ENCODE data around the gene PRIM1. TPM values are rescaled to one million over a fixed set of nuclear protein-coding genes. Genes with fewer than 3 reads are reported as not detected.
A peak's percentile ranks its signal among the peaks of the same experiment; 100 is the strongest.

PRIM1 gene
- total and polyA plus RNA-seq, 2 of the 13 experiments (the other 11 are each of a cell fraction or from before 2014, with no cell fraction given), result 30.0 to 47.3 TPM

DNA sequence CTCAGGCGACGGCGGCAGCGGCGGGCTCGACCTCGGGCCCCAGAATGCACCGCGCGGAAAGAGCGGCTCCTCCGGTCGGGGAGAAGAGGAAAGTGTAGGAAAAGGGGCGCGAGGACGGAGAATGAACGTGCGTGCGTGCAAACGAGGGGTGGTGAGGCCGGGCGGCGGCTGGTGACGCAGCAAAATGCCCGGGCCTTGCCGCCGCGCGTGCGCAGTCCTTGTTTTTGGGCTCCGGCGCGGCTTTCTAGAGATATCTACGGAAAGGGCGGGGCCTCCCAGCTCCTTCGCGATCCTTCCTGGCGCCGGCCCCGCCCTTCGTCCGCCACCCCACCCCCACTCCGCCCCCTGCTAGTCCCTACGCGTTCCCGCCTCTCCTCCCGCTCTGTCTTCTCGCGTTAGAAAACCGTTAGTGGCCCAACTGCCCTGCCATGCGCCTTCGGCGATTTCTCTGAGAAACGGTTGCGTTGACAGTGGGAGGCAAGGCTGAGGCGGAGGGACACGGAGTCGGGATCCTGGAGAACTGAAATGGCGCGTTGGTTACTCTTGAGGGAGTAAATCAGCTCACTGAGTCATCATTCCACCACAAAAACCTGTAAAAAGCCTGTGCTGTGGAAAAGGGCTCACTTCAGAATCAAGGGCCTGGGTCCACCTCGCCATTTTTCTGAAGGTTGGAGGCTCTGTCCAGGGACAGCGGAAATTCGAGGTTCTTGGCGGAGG, 63.8 kb downstream of the PRIM1 start, which contains the start of gene PTGES3 (continued):
- peak; percentile 79 for TF ChIP-seq ZNF878 (CRISPR knock-in tag; IDR thresholded peaks at IDR 0.05)
- peak; percentile 91 for TF ChIP-seq KLF9 (CRISPR knock-in tag; IDR thresholded peaks at IDR 0.05; ENCODE audit: low read depth)
- TF ChIP-seq JUNB (CRISPR knock-in tag; IDR thresholded peaks at IDR 0.05; ENCODE audit: borderline replicate concordance), result 0 out of 2 replicates have a peak, but pooled peaks have one; percentile 66
- peak; percentile 95 for TF ChIP-seq HOXA3 (CRISPR knock-in tag; IDR thresholded peaks at IDR 0.05)
- no peak for TF ChIP-seq FOXJ3 (CRISPR knock-in tag; IDR thresholded peaks at IDR 0.05; ENCODE audit: borderline replicate concordance)
- no peak for TF ChIP-seq MIER2 (CRISPR knock-in tag; IDR thresholded peaks at IDR 0.05)
- 0 out of 2 replicates have a peak, but pooled peaks have one; percentile 10 for TF ChIP-seq SNAI1 (CRISPR knock-in tag; IDR thresholded peaks at IDR 0.05; ENCODE audit: borderline replicate concordance)
- peak; percentile 87 for TF ChIP-seq NFE2L2 (IDR thresholded peaks at IDR 0.05; ENCODE audit: low read length)
- TF ChIP-seq ZKSCAN8 (CRISPR knock-in tag; IDR thresholded peaks at IDR 0.05; ENCODE audit: borderline replicate concordance), result peak; percentile 74; the same call in 1 of the 2 replicates
- TF ChIP-seq HOXA9 (CRISPR knock-in tag; IDR thresholded peaks at IDR 0.05; ENCODE audit: borderline replicate concordance), result peak; percentile 93; the same call in 1 of the 2 replicates
- TF ChIP-seq MYC (CRISPR knock-in tag; IDR thresholded peaks at IDR 0.05; ENCODE audit: borderline replicate concordance), result peak; percentile 84
- TF ChIP-seq ZNF550 (CRISPR knock-in tag; IDR thresholded peaks at IDR 0.05; ENCODE audit: borderline replicate concordance), result no peak
- peak; percentile 28; the same call in 1 of the 2 replicates for TF ChIP-seq ZNF614 (CRISPR knock-in tag; IDR thresholded peaks at IDR 0.05; ENCODE audit: borderline replicate concordance)
- no peak for TF ChIP-seq SYNCRIP (IDR thresholded peaks at IDR 0.05; ENCODE audit: insufficient read depth, low read depth, low read length)
- TF ChIP-seq MAZ (IDR thresholded peaks at IDR 0.05; ENCODE audit: borderline replicate concordance, low read depth, low read length), result peak; percentile 62; the same call in 1 of the 2 replicates
- TF ChIP-seq MAZ (CRISPR knock-in tag; IDR thresholded peaks at IDR 0.05; ENCODE audit: low read depth), result peak; percentile 97
- peak; percentile 91; the same call in 1 of the 2 replicates for TF ChIP-seq ZNF276 (CRISPR knock-in tag; IDR thresholded peaks at IDR 0.05; ENCODE audit: low read depth)
- TF ChIP-seq ETV5 (CRISPR knock-in tag; IDR thresholded peaks at IDR 0.05; ENCODE audit: borderline replicate concordance), result 0 out of 2 replicates have a peak, but pooled peaks have one; percentile 37
- TF ChIP-seq DNMT1 (CRISPR knock-in tag; IDR thresholded peaks at IDR 0.05), result peak; percentile 22
- TF ChIP-seq MYNN (CRISPR knock-in tag; IDR thresholded peaks at IDR 0.05; ENCODE audit: low read depth), result peak; percentile 69; the same call in 1 of the 2 replicates
- TF ChIP-seq HOXA5 (CRISPR knock-in tag; IDR thresholded peaks at IDR 0.05), result peak; percentile 95
- TF ChIP-seq HOXA7 (CRISPR knock-in tag; IDR thresholded peaks at IDR 0.05), result 0 out of 2 replicates have a peak, but pooled peaks have one; percentile 69
- TF ChIP-seq, protein P1, sequence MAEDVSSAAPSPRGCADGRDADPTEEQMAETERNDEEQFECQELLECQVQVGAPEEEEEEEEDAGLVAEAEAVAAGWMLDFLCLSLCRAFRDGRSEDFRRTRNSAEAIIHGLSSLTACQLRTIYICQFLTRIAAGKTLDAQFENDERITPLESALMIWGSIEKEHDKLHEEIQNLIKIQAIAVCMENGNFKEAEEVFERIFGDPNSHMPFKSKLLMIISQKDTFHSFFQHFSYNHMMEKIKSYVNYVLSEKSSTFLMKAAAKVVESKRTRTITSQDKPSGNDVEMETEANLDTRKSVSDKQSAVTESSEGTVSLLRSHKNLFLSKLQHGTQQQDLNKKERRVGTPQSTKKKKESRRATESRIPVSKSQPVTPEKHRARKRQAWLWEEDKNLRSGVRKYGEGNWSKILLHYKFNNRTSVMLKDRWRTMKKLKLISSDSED (CRISPR knock-in tag; IDR thresholded peaks at IDR 0.05), result no peak
- TF ChIP-seq ZNF367 (CRISPR knock-in tag; IDR thresholded peaks at IDR 0.05; ENCODE audit: borderline replicate concordance), result peak; percentile 71; the same call in 1 of the 2 replicates
- TF ChIP-seq ZNF30 (CRISPR knock-in tag; IDR thresholded peaks at IDR 0.05), result no peak
- no peak for TF ChIP-seq ZNF12 (CRISPR knock-in tag; IDR thresholded peaks at IDR 0.05)
- peak; percentile 62; the same call in 1 of the 2 replicates for TF ChIP-seq ISL2 (CRISPR knock-in tag; IDR thresholded peaks at IDR 0.05)
- no peak for TF ChIP-seq MBD4 (IDR thresholded peaks at IDR 0.05; ENCODE audit: borderline replicate concordance, low read length)
- peak; percentile 84 for TF ChIP-seq MED1 (CRISPR knock-in tag; IDR thresholded peaks at IDR 0.05)
